Subcutaneous abdominal adipose tissue (tissue), 5 donors: ENCODE data around the gene SLC6A11.

Source experiments
- H3K27ac ChIP-seq: one replicate; pipeline ENCODE4 v1.7.0; 2013; ENCODE audit warnings: low read depth, mild to moderate bottlenecking, inconsistent platforms, low read length, moderate library complexity
- H3K27me3 ChIP-seq, 5 donors: one replicate each; pipeline ENCODE4 v1.7.0; 2013; ENCODE audit warnings: low read length in 5 of 5, inconsistent platforms in 1 of 5; ENCODE audit not compliant: control insufficient read depth in 5 of 5, insufficient read depth in 4 of 5
- H3K36me3 ChIP-seq, 5 donors: one replicate each; pipeline ENCODE4 v1.7.0; 2013; ENCODE audit warnings: low read length in 5 of 5; ENCODE audit not compliant: control insufficient read depth in 5 of 5, insufficient read depth in 5 of 5
- H3K4me1 ChIP-seq, 5 donors: one replicate each; pipeline ENCODE4 v1.7.0; 2013; ENCODE audit warnings: low read length in 5 of 5, mild to moderate bottlenecking in 3 of 5, moderate library complexity in 1 of 5; ENCODE audit not compliant: control insufficient read depth in 5 of 5, insufficient read depth in 5 of 5
- H3K4me3 ChIP-seq, 5 donors: one replicate each; pipeline ENCODE4 v1.7.0; 2013; ENCODE audit warnings: low read length in 5 of 5, low read depth in 1 of 5
- H3K9ac ChIP-seq, 5 donors: one replicate each; pipeline ENCODE4 v1.7.0; 2013; ENCODE audit warnings: low read length in 5 of 5, mild to moderate bottlenecking in 4 of 5, moderate library complexity in 3 of 5
- H3K9me3 ChIP-seq, 5 donors: one replicate each; pipeline ENCODE4 v1.7.0; 2013; ENCODE audit warnings: low read length in 5 of 5; ENCODE audit not compliant: control insufficient read depth in 5 of 5
- donor health status: healthy.
- donor health status: healthy.
- donor health status: healthy.
- donor health status: healthy.
- donor health status: healthy.

Gene SLC6A11

DNA sequence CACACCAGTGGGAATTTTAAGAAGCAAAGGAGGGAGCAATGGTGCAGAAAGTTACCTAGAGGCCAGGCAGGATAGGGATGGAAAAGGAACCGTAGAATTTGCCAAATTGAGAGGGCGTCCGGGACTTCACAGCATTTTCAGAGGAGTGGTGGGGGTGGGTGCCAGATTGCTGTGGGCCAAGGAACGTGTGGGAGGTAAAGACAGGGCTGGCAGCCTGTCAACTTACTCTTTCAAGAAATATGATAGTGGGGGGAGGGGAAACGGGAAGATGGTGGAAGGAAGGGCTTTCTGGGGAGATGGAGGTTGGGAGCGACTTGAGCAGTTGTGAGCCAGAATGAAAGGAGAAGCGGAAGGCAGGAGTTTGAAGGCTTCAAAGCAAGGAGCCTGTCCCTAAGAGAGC, 1.4 kb upstream of the SLC6A11 start:
- Histone ChIP-seq H3K27ac (no peak overlapping the region), H3K9ac (no peak overlapping the region), H3K36me3 (no peaks in the 10 kb centered on the region), H3K4me3 (no peak overlapping the region), H3K9me3 (no peaks in the 10 kb centered on the region), H3K4me1 (peaks cover 0 to 7% (median 4%) of the 10 kb centered on the region in 5 donors), H3K27me3 (peaks cover 3 to 43% (median 30%) of the 10 kb centered on the region in 5 donors)

GRCh38 chr3:10815487-10815886, 541 bp upstream of the SLC6A11 start:
- no peak overlapping the region for H3K4me3 ChIP-seq
- H3K27me3 ChIP-seq: peaks cover 3 to 42% (median 30%) of the 10 kb centered on the region in 5 donors

DNA sequence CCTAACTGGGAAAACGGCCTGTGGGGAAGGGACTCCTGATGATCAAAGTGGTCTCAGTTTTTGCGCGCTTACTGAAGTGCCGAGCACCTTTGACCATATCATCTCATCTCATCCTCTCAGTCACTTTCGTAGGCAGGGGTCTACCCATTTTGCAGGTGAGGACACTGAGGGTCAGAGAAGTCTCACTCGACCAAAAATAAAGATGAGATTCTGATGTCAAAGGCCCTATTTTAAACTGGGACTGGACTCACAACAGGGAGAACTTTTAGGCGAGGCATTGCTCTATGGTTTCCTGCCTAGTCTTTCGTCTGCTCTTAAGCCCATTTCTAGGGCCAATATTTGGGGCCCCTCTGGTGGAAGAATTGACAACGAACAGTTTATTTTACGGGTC, 830 bp downstream of the SLC6A11 start:
- H3K27ac ChIP-seq: no peak overlapping the region
- H3K27me3 ChIP-seq: peaks cover 3 to 40% (median 30%) of the 10 kb centered on the region in 5 donors
- H3K4me3 ChIP-seq: no peak overlapping the region
- no peak overlapping the region for H3K9ac ChIP-seq
- H3K9me3 ChIP-seq: no peaks in the 10 kb centered on the region
- H3K4me1 ChIP-seq: peaks cover 0 to 7% (median 4%) of the 10 kb centered on the region in 5 donors
- H3K36me3 ChIP-seq: no peaks in the 10 kb centered on the region

More at GRCh38 chr3:10815487-10815886, 541 bp upstream of the SLC6A11 start:
- Histone ChIP-seq H3K27ac (no peak overlapping the region), H3K9me3 (no peaks in the 10 kb centered on the region), H3K9ac (no peak overlapping the region), H3K4me1 (peaks cover 0 to 7% (median 4%) of the 10 kb centered on the region in 5 donors), H3K36me3 (no peaks in the 10 kb centered on the region)

- no peak overlapping the region for H3K27ac ChIP-seq
- no peak overlapping the region for H3K4me3 ChIP-seq
- H3K9ac ChIP-seq: no peak overlapping the region
- peaks cover 0 to 7% (median 4%) of the 10 kb centered on the region in 5 donors for H3K4me1 ChIP-seq
- peaks cover 3 to 40% (median 30%) of the 10 kb centered on the region in 5 donors for H3K27me3 ChIP-seq
- H3K36me3 ChIP-seq: no peaks in the 10 kb centered on the region
- no peaks in the 10 kb centered on the region for H3K9me3 ChIP-seq
Measured at GRCh38 chr3:10817506-10817905, 1.5 kb downstream of the SLC6A11 start.

GRCh38 chr3:10822055-10822454, 6.0 kb downstream of the SLC6A11 start:
- Histone ChIP-seq H3K27ac (no peak overlapping the region), H3K27me3 (peaks cover 0 to 7% (median 5%) of the 10 kb centered on the region in 5 donors), H3K4me1 (no peaks in the 10 kb centered on the region), H3K36me3 (no peaks in the 10 kb centered on the region), H3K9me3 (peaks cover 0 to 4% (median 0%) of the 10 kb centered on the region in 5 donors), H3K4me3 (no peak overlapping the region), H3K9ac (no peak overlapping the region)

- H3K27ac ChIP-seq: no peak overlapping the region
- no peaks in the 10 kb centered on the region for H3K36me3 ChIP-seq
- no peaks in the 10 kb centered on the region for H3K4me1 ChIP-seq
- H3K9ac ChIP-seq: no peak overlapping the region
- peaks cover 0 to 5% (median 0%) of the 10 kb centered on the region in 5 donors for H3K27me3 ChIP-seq
- H3K9me3 ChIP-seq: peaks cover 0 to 4% (median 0%) of the 10 kb centered on the region in 5 donors
- no peak overlapping the region for H3K4me3 ChIP-seq
Measured at GRCh38 chr3:10822708-10823515, 6.9 kb downstream of the SLC6A11 start.

GRCh38 chr3:10823516-10823818, 7.4 kb downstream of the SLC6A11 start:
- Histone ChIP-seq H3K36me3 (no peaks in the 10 kb centered on the region), H3K9me3 (peaks cover 0 to 4% (median 0%) of the 10 kb centered on the region in 5 donors), H3K27me3 (peaks cover 0 to 5% (median 0%) of the 10 kb centered on the region in 5 donors), H3K9ac (no peak overlapping the region), H3K27ac (no peak overlapping the region), H3K4me1 (no peaks in the 10 kb centered on the region), H3K4me3 (no peak overlapping the region)

DNA sequence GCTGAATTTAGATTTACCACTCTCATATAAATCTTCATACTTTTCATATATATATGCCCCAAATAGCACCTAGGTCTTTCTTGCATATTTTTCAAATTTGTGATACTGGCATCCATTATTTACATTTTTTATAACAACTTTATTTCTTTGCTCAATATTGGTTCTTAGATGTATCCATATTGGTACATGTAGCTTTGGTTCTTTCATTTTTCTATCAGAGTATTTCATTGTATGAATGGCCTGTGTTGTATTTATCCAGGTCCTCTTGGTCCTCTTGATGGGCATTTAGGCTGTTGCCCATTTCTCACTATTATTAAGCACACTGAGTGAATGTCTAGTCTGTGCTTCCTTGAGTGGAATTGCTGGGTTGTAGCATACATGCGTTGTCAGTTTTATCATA, 8.4 kb downstream of the SLC6A11 start:
- Histone ChIP-seq H3K36me3 (no peaks in the 10 kb centered on the region), H3K9ac (no peak overlapping the region), H3K9me3 (peaks cover 0 to 4% (median 0%) of the 10 kb centered on the region in 5 donors), H3K27ac (no peak overlapping the region), H3K4me1 (no peaks in the 10 kb centered on the region), H3K4me3 (no peak overlapping the region), H3K27me3 (peaks cover 0 to 5% (median 0%) of the 10 kb centered on the region in 5 donors)

DNA sequence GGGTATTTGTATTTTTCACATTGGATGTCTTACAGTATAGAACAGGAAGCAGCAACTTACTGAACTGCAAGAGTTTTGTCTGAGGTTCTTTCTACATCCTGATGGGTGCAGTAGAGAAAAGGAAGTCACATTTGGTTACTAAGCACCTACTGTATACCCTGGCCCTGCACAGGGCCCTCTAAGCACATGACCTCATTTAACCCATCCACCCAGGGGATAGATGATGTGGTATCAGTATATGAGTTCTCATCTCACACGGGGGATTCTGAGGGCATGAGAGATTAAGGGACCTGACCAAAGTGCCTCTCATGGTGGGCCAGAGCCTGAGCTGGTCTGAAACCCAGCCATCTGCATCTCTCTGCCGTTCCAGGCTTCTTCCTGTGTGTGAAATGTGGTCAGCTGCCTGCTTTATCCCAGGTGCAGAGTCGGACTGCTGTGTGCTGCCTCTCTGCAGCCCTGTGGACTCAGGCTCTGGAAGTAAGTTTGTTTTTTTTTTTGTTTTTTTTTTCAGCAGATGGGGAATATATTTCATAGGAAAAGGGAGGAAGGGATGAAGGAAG, 17.9 kb downstream of the SLC6A11 start:
- H3K36me3 ChIP-seq: no peaks in the 10 kb centered on the region
- H3K9ac ChIP-seq: no peak overlapping the region
- peaks cover 0 to 2% (median 0%) of the 10 kb centered on the region in 5 donors for H3K9me3 ChIP-seq
- H3K4me1 ChIP-seq: no peaks in the 10 kb centered on the region
- no peak overlapping the region for H3K27ac ChIP-seq
- peaks cover 5 to 21% (median 11%) of the 10 kb centered on the region in 5 donors for H3K27me3 ChIP-seq
- H3K4me3 ChIP-seq: no peak overlapping the region

GRCh38 chr3:10834951-10835350, 18.9 kb downstream of the SLC6A11 start:
- peaks cover 0 to 2% (median 0%) of the 10 kb centered on the region in 5 donors for H3K9me3 ChIP-seq
- H3K27ac ChIP-seq: no peak overlapping the region
- no peak overlapping the region for H3K9ac ChIP-seq
- H3K4me1 ChIP-seq: no peaks in the 10 kb centered on the region
- H3K36me3 ChIP-seq: no peaks in the 10 kb centered on the region
- no peak overlapping the region for H3K4me3 ChIP-seq
- H3K27me3 ChIP-seq: peaks cover 10 to 28% (median 20%) of the 10 kb centered on the region in 5 donors
